Nephron (organoid): Measurements from ENCODE around the gene CCDC13.
A peak's percentile ranks its signal among the peaks of the same experiment; 100 is the strongest.

Experiments
- H3K27ac Mint-ChIP-seq, 3 experiments: 2 replicates each; pipeline ENCODE4 v1.8.0; 2020; ENCODE audit warnings: mixed read lengths in 3 of 3, mild to moderate bottlenecking in 2 of 3, moderate library complexity in 1 of 3
- H3K27me3 Mint-ChIP-seq: 2 replicates; pipeline ENCODE4 v1.8.0; 2021; ENCODE audit warnings: low read depth, mild to moderate bottlenecking, moderate library complexity, mixed read lengths
- H3K36me3 Mint-ChIP-seq: 2 replicates; pipeline ENCODE4 v1.8.0; 2020; ENCODE audit warnings: low read depth, mixed read lengths
- H3K4me1 Mint-ChIP-seq: 2 replicates; pipeline ENCODE4 v1.8.0; 2020; ENCODE audit warnings: mixed read lengths
- H3K4me3 Mint-ChIP-seq, 3 experiments: 2 replicates each; pipeline ENCODE4 v1.8.0; 2020; ENCODE audit warnings: mild to moderate bottlenecking in 3 of 3, mixed read lengths in 3 of 3, moderate library complexity in 2 of 3
- H3K9me3 Mint-ChIP-seq: 2 replicates; pipeline ENCODE4 v1.8.0; 2020; ENCODE audit warnings: mixed read lengths
- TF ChIP-seq, protein P1 (sequence below), 3 experiments: fragments of 200-600 bp; sonication (generic); IDR thresholded peaks; one replicate each; pipeline ENCODE4 v1.5.0; 2021; ENCODE audit warnings: antibody characterized with exemption in 3 of 3; ENCODE audit not compliant: unreplicated experiment in 3 of 3

Gene CCDC13

GRCh38 chr3:42764561-42765295 lies 8.3 kb downstream of the CCDC13 start:
- Mint-ChIP-seq H3K9me3 (no peaks in the 10 kb centered on the region), H3K27me3 (no peaks in the 10 kb centered on the region), H3K27ac (no peak overlapping the region), H3K4me3 (no peak overlapping the region), H3K4me1 (no peaks in the 10 kb centered on the region), H3K36me3 (no peaks in the 10 kb centered on the region)
- TF ChIP-seq, protein P1, sequence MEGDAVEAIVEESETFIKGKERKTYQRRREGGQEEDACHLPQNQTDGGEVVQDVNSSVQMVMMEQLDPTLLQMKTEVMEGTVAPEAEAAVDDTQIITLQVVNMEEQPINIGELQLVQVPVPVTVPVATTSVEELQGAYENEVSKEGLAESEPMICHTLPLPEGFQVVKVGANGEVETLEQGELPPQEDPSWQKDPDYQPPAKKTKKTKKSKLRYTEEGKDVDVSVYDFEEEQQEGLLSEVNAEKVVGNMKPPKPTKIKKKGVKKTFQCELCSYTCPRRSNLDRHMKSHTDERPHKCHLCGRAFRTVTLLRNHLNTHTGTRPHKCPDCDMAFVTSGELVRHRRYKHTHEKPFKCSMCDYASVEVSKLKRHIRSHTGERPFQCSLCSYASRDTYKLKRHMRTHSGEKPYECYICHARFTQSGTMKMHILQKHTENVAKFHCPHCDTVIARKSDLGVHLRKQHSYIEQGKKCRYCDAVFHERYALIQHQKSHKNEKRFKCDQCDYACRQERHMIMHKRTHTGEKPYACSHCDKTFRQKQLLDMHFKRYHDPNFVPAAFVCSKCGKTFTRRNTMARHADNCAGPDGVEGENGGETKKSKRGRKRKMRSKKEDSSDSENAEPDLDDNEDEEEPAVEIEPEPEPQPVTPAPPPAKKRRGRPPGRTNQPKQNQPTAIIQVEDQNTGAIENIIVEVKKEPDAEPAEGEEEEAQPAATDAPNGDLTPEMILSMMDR (IDR thresholded peaks at IDR 0.05; ENCODE audit: unreplicated experiment in 3 of 3): no peak

- no peaks in the 10 kb centered on the region for H3K9me3 Mint-ChIP-seq
- H3K27ac Mint-ChIP-seq: no peak overlapping the region
- no peaks in the 10 kb centered on the region for H3K27me3 Mint-ChIP-seq
- no peaks in the 10 kb centered on the region for H3K36me3 Mint-ChIP-seq
- H3K4me1 Mint-ChIP-seq: no peaks in the 10 kb centered on the region
- TF ChIP-seq, protein P1 (IDR thresholded peaks at IDR 0.05; ENCODE audit: unreplicated experiment in 3 of 3): no peak
- H3K4me3 Mint-ChIP-seq: no peak overlapping the region
Measured at GRCh38 chr3:42764115-42764514, 8.9 kb downstream of the CCDC13 start.

GRCh38 chr3:42763021-42763420 lies 10.0 kb downstream of the CCDC13 start:
- Mint-ChIP-seq H3K4me3 (no peak overlapping the region), H3K9me3 (no peaks in the 10 kb centered on the region), H3K27ac (no peak overlapping the region), H3K4me1 (no peaks in the 10 kb centered on the region), H3K36me3 (no peaks in the 10 kb centered on the region), H3K27me3 (no peaks in the 10 kb centered on the region)
- TF ChIP-seq, protein P1 (IDR thresholded peaks at IDR 0.05; ENCODE audit: unreplicated experiment in 3 of 3): no peak

DNA sequence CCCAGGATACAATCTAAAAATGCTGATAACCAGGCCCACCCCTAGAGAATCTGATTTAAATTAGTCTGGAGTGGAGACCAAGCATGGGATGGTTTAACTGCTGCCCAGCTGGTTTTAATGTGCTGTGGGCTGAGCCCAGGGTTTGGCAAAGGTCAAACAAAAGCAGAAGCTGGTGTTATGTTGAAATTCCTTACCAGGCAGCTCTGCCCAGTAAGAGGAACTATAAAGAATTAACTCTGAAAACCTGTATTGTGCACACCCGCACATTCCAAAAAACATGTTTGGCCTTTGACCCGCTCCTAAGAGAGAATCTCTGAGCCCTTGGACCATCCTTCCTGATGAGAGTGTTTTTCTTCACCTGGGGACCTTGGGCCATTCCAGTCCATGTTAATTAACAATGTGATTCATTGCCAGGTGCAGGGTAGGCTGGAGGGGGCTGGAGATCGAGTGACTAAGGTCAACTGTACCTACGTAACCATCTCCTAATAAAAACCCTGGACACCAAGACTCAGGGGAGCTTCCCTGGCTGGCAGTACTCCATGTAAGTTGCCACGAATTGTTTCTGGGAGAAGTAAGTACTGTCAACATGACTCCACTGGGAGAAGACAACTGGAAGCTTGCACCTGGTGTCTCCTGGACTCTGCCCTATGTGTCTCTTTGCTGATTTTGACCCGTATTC lies 10.9 kb downstream of the CCDC13 start:
- Mint-ChIP-seq H3K4me3 (no peak overlapping the region), H3K4me1 (no peaks in the 10 kb centered on the region), H3K27me3 (peaks cover under 1% of the 10 kb centered on the region), H3K27ac (peak overlapping the region in 1 of 3 experiments; percentile 40), H3K36me3 (no peaks in the 10 kb centered on the region), H3K9me3 (no peaks in the 10 kb centered on the region)
- TF ChIP-seq, protein P1 (IDR thresholded peaks at IDR 0.05; ENCODE audit: unreplicated experiment in 3 of 3): no peak

DNA sequence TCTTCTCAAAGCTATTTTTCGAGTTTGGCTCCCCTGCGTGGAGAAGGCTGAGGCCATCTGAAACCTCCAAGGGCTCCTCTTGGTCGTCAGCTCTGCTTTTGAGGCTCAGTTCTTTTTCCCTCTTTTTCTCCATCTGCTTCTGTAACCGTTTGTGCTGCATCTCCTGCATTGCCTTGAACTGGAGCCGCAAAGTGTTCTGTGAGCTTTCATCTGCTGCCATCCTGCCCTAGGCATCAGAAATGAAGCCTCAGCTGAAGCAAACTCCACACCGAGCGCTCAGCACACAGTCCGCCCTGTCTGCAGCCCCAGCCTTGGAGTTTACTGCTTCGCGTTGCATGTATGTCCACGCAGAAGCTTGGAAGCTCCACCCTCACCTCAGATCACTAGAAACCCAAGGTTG lies 14.9 kb downstream of the CCDC13 start:
- no peak overlapping the region for H3K4me3 Mint-ChIP-seq
- H3K36me3 Mint-ChIP-seq: no peaks in the 10 kb centered on the region
- TF ChIP-seq, protein P1 (IDR thresholded peaks at IDR 0.05; ENCODE audit: unreplicated experiment in 3 of 3): no peak
- peaks cover 10% of the 10 kb centered on the region for H3K27me3 Mint-ChIP-seq
- H3K9me3 Mint-ChIP-seq: no peaks in the 10 kb centered on the region
- H3K4me1 Mint-ChIP-seq: no peaks in the 10 kb centered on the region
- H3K27ac Mint-ChIP-seq: no peak overlapping the region
